HuH-7 (cell line): ENCODE data around the gene KIF16B.
"Not testable (repeated sequence)": the region's sequence is repeated elsewhere in the genome, so short reads cannot be mapped to it uniquely, and the experiment has no call there.

Experiments used
- DNase-seq: peaks from one replicate; pipeline ENCODE4 v3.0.0; 2011; ENCODE audit warnings: low spot score

KIF16B gene

DNA sequence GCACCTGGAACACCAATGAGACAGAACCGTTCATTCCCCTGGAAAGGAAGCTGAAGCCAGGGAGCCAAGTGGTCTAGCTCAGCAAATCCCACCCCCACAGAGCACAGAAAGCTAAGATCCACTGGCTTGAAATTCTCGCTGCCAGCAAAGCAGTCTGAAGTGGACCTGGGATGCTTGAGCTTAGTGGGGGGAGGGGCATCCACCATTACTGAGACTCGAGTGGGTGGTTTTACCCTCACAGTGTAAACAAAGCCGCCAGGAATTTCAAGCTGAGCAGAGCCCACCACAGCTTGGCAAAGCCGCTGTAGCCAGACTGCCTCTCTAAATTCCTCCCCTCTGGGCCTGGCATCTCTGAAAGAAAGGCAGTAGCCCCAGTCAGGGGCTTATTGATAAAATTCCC is 53.1 kb downstream of the KIF16B start:
- DNase-seq, result no peak

DNA sequence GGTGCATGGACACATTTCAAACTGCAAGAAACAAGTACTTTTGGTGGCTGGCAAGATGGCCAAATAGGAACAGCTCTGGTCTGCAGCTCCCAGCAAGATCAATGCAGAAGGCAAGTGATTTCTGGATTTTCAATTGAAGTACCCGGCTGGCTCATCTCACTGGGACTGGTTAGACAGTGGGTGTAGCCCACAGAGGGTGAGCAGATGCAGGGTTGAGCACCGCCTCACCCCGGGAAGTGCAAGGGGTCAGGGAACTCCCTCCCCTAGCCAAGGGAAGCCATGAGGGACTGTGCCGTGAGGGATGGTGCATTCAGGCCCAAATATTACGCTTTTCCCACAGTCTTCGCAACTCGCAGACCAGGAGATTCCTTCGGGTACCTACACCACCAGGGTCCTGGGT is 53.6 kb downstream of the KIF16B start:
- DNase-seq, result not testable (repeated sequence)

DNA sequence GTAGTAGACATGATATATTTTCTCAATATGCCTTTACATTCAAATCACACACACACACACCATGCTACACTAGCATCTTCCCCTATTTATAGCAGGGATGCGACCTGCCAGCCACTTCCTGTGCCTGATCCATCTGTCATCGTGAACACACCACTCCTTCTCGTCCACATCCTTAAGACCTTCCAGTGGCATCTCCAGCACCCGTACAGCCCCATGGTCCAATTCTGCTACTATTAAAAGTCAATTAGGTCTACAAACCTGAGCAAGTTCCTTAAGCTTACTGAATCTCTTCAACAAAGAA is 54.5 kb downstream of the KIF16B start:
- no peak for DNase-seq

DNA sequence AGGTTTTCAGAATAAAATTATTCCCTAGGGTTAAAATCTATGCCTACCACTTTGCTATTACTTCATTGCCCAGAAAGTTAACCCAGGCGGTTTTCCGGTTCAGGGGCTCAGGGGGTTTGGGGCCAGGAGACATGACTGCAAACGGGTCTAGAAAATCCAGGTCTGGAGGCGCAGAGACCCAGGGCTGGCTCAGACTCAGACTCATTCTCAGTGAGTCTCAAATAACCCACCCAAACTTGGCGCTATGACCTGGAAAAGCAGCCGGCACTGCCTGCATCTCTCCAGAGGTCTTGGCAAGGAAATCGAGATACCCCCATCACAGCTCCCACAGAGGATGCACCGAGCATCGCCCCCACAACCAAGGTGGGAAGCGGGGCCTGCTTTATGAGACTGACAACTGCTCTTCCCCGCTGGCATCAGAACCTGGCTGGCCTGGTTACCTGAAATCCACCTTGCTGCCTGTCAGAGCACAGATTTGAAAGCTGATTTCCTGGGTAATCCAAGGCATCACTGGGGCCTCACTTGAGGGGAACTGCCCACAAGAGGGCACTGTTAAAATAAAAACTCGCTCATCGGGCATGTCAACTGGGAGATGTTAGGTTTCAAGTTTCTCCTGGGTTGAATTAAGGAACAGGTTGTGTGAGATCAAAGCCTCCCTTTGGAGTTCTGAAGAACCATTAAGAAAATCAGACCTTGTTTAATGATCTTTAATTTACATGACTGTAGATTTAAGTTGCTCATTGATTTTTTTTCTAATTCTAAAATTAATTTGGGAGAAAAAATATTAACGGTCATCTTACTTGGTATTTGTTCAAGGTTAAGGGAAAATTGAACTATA is 55.1 kb downstream of the KIF16B start:
- peak; percentile 84 for DNase-seq

DNA sequence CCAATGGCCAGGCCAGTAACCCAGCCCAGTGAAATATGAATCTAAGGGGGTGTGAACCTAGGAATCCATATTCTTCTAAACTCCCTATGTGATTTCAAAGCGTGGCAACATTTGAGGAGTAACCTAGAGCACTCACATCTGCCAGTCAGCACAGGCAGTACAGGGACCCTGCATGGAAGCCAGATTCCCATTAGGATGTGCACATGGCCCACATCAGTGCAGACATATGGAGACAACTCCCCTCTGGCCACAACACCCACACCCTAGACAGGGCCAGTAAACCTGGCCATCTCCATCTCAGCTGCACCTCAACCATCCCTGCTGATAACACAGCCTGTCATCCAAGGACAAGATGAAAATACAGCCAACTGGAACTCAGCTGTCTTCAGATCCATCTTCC is 56.5 kb downstream of the KIF16B start:
- no peak for DNase-seq

DNA sequence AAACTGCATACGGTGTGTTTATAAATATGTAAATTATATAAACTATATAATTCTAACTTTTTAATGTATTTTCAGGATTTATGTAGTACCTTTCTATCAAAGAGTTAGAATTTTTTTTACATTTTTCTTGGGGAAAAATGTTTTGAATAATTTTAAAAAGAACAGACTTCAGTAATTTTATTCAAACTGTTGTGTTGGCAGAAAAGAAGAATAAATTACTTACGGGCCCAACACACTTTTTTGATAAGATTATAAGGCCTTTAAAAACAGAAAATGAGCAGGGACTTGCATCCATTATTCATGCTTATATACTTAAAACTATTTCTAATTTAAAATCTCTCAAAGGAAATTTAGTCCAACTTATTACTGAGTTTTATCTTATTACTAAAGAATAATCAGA is 58.2 kb downstream of the KIF16B start:
- DNase-seq, result no peak

DNA sequence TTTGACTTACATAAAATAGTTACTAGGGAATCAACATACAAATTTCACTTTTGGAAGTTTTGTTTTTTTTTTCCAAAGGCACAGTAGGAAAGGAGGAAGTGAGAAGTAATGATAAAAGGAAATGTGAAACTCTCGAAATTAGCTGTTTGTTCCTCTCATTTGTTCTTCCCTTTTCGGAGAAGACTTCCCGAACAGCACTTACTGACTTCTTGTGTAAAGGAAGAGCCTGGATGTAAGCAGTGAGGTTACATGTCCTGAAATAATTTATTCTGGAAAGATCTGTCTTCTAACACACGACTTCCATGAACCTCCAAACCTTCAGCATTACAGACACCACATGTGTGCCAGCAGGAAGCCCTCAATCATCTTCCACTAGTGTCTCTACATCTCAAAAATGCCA is 59.1 kb downstream of the KIF16B start:
- DNase-seq, result no peak

DNA sequence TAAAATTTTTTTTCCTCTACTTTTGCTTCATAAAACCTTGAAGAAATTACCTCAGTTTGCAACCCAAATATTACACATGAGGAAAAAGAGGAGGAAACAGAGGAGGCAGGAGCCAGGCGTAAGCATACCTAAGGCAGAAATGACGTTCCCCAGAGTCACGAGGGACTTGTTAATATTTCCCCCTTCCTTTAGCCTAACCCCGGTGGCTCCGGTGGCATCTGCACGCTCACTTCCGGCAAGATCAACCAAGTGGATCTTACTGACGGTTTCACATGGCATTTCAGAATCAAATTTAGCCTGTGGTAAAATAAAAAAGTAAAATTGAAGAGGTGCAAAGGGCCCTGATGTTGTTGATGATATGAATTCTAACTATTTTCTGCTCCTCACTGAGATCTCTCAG is 67.4 kb downstream of the KIF16B start:
- DNase-seq, result no peak

DNA sequence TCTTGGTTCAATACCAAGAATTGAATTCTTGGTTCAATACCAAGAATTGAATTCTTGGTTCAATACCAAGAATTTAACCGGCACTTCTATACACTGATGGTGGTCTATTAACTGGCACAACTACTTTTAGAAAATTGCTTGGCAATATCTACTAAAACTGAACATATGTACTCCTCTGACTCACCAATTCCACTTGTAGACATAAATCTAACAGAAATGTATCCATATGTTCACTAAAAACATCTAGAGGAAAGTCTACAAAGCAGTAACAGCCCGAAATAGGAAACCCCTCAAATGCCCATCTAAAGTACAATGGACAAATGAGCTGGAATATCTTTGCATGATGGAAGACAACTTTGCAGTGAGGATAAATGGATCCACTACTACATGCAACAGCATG is 71.9 kb downstream of the KIF16B start:
- DNase-seq, result no peak

DNA sequence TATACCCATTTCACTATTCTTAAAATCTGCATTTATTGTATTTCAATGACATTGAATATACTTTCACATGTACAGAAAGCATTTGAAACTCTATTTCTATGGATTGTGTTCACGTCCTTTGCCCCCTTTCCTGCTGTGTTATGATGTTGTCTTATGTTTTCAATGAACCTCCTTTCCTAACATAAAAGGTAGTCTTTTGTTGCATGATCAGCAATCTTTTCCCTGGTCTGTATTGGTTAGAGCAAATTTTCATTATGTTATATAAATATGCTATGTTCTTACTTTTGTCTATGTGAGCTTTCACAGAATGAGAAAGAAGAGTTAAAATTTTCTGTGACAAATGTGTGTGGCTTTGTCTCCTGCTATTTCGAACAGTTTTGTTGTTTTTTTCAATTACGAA is 73.1 kb downstream of the KIF16B start:
- no peak for DNase-seq

DNA sequence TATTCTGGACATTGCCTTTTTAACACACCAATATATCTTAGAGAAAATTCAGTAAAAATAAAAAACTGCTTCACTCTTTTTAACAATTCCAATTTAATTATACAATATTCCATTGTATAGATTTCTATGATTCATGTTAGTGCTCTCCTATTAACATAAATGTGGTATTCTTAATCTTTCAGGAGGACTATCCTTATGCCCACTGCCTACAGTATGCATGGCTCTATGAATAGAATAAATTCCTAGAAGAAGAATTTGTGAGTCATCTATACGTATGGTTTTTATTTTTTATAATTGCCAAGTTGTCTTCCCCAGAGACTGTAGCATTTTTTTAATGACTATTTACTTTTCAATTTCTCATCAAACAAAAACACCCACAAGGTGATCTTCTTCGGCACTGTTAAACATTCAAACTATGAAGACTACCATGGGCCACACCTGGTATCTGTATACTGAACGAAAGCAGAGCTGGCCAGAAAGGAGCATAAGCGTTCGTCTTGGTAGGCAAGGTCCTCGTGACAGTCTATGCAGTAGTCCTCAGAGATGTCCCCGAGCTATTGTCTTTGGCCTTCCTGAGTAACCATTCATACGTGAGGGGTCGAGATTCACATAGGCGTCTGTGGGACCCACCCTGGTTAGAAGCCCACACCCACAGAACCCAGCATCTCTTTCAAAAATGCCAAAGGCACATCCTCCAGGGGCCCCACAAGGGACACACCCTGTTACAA is 74.6 kb downstream of the KIF16B start:
- DNase-seq, result no peak

DNA sequence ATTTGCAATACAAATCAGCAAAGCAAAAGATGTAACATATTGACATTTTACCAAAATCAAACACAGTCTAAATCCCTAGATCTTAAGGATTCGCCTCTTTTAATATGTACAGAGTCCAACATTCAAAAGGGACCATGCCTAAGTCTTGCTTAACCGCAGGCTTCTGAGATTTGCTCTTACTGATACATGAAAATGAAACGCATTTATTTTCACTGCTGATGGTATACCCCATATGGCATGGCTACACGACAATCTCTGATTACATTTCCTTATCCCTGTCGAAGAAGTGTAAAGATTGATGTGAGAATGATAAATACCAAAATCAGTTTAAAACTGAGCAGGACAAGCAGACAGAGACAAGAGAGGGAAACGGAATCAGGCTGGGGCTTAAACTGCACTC is 75.4 kb downstream of the KIF16B start:
- DNase-seq, result no peak

DNA sequence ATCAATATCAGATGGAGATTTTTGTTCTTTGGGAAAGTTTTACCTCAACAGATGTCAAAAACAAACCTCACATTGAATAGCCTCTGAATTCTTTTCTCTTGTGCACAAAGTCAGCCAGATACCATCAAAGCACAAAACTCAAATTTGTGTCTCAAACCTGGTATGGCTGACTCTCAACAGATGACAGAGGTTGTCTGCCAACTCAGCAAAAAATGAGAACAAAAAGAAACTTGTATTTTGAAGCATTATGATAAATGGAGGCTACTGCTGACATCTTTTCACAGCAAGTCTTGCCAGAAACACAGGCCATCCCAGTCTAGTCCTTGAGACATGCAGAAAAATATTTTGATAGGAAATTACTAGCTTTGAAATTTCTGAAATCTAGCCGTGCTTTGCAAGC is 79.8 kb downstream of the KIF16B start:
- no peak for DNase-seq

DNA sequence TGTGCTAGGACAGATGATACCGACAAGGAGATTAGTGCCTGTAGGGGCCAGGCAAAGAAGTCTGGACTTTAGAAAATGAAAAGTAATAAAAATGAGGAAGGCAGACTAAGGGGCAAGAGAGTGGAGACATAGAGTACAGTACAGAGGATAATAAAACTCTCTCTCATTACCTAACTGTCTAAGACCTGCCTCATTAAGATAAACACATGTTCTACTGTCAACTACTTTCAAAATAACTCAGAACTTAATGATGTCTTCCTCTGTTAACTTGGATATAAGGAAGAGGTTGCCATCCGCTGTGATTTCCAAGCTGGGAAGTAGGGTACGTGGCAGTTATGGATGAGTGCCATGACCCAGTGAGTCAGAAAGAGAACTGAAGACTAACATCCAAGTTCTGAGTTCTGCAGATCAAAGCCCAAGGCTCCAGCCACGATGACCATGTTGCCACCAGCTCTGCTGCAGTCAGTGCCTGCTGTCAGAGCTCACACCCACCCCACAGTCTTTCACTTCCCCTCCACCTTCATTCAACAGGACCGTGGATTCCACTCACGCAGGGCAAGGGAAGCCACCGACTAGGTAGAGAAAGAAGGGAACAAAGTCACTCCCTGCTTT is 81.8 kb downstream of the KIF16B start:
- DNase-seq, result no peak

DNA sequence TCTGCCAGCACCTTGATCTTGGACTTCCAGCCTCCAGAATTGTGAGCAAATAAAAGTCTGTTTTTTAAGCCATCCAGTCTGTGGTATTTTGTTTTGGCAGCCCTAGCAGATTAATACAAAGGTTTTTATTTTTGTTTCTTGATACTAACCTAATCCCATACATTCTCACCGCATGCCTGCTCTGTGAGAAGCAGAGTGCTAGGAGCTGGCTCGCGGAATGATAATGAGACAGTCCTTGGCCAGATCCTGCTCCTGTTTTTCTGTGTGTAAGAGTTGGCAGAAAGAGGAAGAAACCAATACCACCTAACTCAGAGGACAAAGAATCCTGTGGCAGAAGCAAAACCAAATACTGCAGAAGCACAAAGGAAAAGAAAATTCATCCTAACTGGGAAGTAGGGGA is 82.6 kb downstream of the KIF16B start:
- DNase-seq, result no peak

DNA sequence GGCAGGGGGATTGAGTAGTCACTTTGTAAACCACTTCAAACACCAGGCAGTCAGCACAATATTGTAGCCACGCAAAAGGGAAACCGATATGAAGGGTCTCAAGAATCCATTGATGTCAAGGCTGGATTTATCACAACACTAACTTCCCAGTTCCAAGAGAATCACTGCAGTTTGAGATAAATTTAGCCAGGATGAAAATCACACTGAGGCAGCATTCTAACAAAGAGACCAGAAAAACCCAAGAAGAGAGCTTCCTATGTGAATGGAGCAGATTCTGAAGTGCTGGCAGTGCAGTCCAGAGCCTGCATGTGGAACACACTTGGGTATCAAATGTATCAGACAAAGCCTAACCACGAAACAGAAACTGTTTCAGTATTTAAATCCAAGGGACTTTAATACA is 84.6 kb downstream of the KIF16B start:
- no peak for DNase-seq

DNA sequence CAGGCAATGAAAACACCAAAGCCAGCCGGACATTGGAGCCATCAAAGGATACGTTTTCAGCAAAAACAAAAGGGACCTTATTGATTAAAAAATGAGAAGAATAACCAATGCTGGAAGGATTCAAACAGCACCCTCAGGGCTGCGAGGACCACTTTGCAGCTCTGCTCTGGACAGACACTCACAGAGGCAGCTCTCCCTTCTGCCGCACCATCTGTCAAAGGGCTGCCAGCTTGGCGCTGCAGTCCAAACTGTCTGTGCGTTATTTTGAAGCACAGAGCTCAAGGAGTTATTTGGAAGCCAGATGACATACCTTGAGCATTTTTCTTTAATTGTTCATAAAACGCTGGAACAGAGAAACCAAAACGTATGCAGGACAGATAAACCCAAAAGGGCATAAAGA is 85.2 kb downstream of the KIF16B start:
- no peak for DNase-seq

DNA sequence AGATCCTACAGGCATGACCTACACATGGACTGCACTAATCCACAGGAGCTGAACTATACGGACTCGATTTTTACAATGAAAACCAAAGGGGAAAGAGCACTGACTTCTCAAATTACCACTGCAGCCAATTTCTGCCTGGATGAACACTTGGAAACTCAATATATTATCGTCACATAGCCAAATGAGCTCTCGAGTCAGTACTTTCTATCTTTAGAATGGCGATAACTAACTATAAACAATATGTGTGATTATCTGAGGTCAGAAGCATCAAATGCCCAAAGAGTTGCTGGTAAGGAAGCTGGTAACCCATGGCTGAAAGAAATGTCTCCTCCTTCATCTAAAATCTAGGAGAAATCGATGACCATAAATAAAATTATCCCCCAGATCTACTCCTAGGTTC is 86.7 kb downstream of the KIF16B start:
- no peak for DNase-seq

DNA sequence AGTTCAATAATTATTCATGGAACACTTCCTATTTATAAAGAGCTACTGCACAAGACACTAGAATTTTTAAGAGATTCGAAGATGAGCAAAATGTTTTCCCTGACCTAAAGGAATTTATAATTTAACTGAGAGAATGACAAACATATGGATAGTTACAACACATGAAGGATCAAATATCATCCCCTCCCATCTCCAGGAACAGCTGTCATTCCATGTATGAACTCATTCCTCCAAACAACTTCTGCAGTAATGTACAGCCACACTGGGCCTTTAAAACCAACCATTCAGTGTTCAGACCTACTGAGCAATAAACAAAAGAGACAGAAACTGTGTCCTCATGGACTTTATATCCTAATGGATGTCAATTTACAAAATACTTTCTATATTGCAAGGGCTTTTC is 87.8 kb downstream of the KIF16B start:
- no peak for DNase-seq

DNA sequence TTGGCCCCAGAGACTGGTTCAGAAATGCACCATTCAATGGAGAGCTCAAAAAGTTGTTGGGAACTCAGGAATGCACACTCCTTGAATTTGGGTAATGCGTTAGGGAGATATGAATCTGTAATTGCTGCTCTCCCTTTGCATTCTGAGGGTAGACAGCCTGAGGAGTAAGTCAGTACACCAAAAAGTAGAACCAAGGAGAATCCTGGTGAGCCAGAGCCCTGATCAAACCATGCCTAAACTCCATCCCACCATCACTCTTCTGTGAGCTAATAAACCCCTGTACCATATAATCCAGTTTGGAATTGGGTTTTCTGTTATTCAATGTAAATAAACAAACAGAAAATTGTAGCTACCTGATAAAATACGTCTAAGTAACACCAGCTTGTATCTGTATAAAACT is 90.2 kb downstream of the KIF16B start:
- no peak for DNase-seq

DNA sequence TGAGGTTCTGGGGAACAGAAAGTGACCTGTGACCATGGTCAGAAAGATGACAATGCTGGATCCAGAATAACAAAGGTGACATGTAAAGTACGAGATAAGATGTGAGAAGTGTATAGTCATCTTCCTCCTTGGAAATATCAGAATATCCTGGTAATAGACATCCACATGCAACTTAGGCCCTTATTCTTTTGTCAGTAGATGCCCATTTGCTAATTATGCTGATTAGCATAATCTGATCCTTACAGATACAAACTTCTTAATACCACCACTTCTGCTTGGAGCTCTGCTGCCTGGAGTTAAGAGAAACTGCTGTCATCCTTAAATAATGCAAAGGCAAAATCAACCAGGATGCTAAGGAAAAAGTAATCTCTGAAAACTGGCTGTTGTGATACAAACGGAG is 91.3 kb downstream of the KIF16B start:
- no peak for DNase-seq

DNA sequence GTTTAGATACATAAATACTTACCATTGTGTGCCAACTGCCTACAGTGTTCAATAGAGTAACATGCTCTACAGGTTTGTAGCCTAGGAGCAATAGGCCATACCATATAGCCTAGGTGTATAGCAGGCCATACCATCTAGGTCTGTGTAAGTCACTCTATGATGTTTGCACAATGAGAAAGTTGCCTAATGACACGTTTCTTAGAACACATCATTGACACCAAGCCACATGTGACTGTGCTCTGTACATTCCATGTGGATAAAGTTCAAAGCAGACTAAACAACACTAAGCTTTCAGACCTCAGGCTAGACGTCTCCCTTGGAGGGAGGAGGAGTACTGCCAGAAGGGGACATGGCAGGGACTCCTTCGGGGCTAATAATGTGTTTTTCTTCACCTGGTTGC is 93.6 kb downstream of the KIF16B start:
- DNase-seq, result no peak

DNA sequence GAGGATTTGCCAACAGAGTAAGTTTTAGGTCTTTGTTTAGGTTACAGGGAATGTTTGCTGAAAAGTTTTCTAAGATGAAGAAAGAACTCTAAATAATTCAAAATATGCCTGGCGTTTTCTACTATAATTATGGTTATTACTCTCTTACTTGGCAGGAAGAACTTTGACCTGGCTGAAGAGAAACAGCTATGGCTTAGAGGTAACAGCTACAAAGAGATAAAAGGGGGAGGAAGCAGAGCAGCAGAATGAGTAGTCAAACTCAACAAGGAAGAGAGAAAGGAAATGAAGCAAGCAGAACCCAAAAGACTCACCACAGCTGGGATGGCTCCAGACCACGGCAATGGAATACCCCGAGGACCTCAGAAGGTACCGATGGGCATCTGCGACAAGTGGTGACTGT is 95.6 kb downstream of the KIF16B start:
- peak; percentile 16 for DNase-seq

DNA sequence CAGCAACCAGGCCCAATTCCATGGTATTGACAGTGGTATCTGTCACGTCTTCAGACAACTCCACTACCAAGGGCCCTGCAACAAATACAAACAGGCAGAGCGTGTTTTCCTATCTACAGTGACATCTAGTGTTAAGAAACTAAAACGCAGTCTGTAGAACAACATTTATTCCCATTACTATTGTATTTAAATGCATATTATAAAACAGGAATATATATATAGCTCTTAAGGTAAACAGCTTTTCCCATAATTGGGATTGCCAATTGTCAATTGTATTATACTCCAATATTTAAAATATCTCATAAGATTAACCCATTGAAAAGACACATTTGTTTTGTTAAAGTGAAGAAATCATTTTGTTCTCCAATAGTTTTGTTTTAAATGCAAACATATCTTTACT is 97.2 kb downstream of the KIF16B start:
- DNase-seq, result peak; percentile 50
